HFFc6 (cell line): ENCODE results near the gene OR2A2. TPM values are rescaled to one million over a fixed set of nuclear protein-coding genes. Genes with fewer than 3 reads are reported as not detected.
"Not testable (repeated sequence)": the region's sequence is repeated elsewhere in the genome, so short reads cannot be mapped to it uniquely, and the experiment has no call there.

Experiments
- DNase-seq: peaks from one replicate; pipeline ENCODE4 v3.0.0-alpha.2; 2018
- H3K27ac Mint-ChIP-seq: 2 replicates; pipeline ENCODE4 v1.8.0; 2020; ENCODE audit warnings: mild to moderate bottlenecking, mixed read lengths
- H3K27me3 Mint-ChIP-seq: 2 replicates; pipeline ENCODE4 v1.8.0; 2021; ENCODE audit warnings: mild to moderate bottlenecking, moderate library complexity, mixed read lengths; ENCODE audit not compliant: insufficient read depth
- H3K36me3 Mint-ChIP-seq: 2 replicates; pipeline ENCODE4 v1.8.0; 2021; ENCODE audit warnings: low read depth, mixed read lengths
- H3K4me1 Mint-ChIP-seq: 2 replicates; pipeline ENCODE4 v1.8.0; 2020; ENCODE audit warnings: low read depth, mixed read lengths
- H3K4me3 Mint-ChIP-seq: 2 replicates; pipeline ENCODE4 v1.8.0; 2020; ENCODE audit warnings: mild to moderate bottlenecking, moderate library complexity, mixed read lengths
- H3K9me3 Mint-ChIP-seq: 2 replicates; pipeline ENCODE4 v1.8.0; 2020; ENCODE audit warnings: mild to moderate bottlenecking, mixed read lengths
- total RNA-seq, 6 experiments: library from RNA; stranded (reverse); fragmentation: NEBNext Ultra II Directional; extraction: Animal tissue kit (Norgen Biotek cat#: 25700); gene quantifications; 2 replicates in 1 of 6; 3 replicates in 5 of 6; pipeline ENCODE4 v1.2.3, GENCODE V29; 2021
- TF ChIP-seq, protein P1 (sequence below): fragments of 200-600 bp; sonication (generic); IDR thresholded peaks from 2 replicates; pipeline ENCODE4 v1.5.0; 2021; ENCODE audit warnings: antibody characterized with exemption, mild to moderate bottlenecking

Gene OR2A2
- total RNA-seq, 6 experiments from 2014 or later: not detected

DNA sequence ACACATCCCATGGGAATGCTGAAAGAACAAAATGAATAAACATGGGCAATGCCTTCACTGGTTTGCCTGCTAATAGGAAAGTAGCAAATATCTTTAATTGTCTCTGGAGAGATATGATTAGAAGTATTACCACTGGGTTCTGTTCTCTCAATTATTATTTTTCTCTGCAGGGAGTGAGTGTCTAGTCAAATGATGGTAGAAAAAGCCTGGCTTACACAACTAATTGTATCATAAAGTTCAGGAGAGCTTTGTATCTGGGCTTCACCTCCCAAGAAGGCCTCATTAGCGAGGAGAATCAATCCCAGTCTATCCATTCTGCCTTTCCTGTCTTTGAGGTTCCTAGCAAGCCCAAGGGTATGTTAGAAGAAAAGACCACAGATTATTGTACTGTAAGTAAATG, 13.5 kb downstream of the OR2A2 start, which contains the start of gene OR2A14:
OR2A14 (plus strand) TSS at position 301 of the 400 bp plus-strand sequence. CDS start 5,937 bp downstream, outside the sequence.
- DNase-seq: no peak
- Mint-ChIP-seq H3K9me3 (no peaks in the 10 kb centered on the region), H3K27me3 (peaks cover 5% of the 10 kb centered on the region; the same call in 1 of the 2 replicates), H3K4me3 (no peak within 1 kb of the TSS), H3K4me1 (no peaks in the 10 kb centered on the region), H3K36me3 (no peaks in the 10 kb centered on the region), H3K27ac (no peak within 1 kb of the TSS)
- TF ChIP-seq, protein P1, sequence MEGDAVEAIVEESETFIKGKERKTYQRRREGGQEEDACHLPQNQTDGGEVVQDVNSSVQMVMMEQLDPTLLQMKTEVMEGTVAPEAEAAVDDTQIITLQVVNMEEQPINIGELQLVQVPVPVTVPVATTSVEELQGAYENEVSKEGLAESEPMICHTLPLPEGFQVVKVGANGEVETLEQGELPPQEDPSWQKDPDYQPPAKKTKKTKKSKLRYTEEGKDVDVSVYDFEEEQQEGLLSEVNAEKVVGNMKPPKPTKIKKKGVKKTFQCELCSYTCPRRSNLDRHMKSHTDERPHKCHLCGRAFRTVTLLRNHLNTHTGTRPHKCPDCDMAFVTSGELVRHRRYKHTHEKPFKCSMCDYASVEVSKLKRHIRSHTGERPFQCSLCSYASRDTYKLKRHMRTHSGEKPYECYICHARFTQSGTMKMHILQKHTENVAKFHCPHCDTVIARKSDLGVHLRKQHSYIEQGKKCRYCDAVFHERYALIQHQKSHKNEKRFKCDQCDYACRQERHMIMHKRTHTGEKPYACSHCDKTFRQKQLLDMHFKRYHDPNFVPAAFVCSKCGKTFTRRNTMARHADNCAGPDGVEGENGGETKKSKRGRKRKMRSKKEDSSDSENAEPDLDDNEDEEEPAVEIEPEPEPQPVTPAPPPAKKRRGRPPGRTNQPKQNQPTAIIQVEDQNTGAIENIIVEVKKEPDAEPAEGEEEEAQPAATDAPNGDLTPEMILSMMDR: no peak

DNA sequence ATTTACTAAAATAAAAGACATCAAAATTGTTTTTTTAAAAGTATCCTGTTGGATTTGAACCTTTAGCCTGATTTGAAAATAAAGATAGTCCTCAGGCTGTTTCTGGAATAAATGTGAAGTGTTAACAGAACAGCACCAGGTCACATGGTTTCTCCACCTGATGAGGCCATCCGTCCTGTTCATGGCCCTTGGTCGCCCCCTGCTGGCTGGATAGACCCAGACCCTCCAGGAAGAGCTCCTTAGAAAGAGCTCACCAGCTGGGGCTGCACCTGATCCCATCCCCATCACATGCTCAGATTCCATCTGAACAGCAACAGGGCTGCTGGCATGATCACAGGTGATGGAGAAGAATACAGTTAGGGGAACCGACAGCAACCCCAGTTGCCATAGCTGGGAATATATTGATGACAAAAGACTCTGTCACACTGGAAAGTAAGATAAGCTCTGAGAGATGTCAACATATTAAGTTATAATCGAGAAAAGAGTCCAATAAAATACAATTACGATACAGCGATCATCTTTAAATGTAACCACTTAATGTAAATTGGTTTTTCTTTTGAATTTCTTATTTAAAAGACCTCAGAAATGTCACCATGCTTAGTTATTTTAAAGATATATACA, 18.4 kb downstream of the OR2A2 start:
- TF ChIP-seq, protein P1: peak; percentile 94
- no peak overlapping the region for H3K4me3 Mint-ChIP-seq
- no peak overlapping the region for H3K27ac Mint-ChIP-seq
- peak; percentile 65 for DNase-seq
- no peaks in the 10 kb centered on the region for H3K36me3 Mint-ChIP-seq
- H3K4me1 Mint-ChIP-seq: no peaks in the 10 kb centered on the region
- peaks cover 5% of the 10 kb centered on the region for H3K27me3 Mint-ChIP-seq
- H3K9me3 Mint-ChIP-seq: no peaks in the 10 kb centered on the region

DNA sequence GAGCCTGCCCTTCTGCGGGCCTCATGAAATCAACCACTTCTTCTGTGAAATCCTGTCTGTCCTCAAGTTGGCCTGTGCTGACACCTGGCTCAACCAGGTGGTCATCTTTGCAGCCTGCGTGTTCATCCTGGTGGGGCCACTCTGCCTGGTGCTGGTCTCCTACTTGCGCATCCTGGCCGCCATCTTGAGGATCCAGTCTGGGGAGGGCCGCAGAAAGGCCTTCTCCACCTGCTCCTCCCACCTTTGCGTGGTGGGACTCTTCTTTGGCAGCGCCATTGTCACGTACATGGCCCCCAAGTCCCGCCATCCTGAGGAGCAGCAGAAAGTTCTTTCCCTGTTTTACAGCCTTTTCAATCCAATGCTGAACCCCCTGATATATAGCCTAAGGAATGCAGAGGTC, 20.2 kb downstream of the OR2A2 start:
- H3K36me3 Mint-ChIP-seq, H3K4me3 Mint-ChIP-seq, DNase-seq, H3K27me3 Mint-ChIP-seq, H3K4me1 Mint-ChIP-seq, H3K27ac Mint-ChIP-seq, H3K9me3 Mint-ChIP-seq: not testable (repeated sequence)

DNA sequence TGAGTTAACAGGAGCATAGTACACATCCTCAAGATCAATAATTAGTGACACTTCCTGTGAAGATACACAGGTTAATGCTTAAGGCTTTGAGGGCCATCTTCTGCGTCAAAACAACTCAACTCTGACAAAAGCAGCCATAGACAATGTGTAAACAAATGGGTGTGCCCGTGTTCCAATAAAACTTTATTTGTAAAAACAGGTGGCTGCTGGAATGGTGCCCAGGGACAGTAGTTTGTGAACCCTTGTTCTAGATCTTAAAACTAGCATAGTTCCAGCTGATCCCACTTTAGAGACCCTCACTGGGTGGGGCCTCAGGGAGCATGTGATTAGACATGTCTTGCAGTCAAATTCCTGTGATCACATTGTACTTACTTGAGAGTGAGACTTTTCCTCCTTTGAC, 21.3 kb downstream of the OR2A2 start:
- no peak overlapping the region for H3K27ac Mint-ChIP-seq
- no peaks in the 10 kb centered on the region for H3K36me3 Mint-ChIP-seq
- H3K4me3 Mint-ChIP-seq: no peak overlapping the region
- peaks cover 5% of the 10 kb centered on the region for H3K27me3 Mint-ChIP-seq
- no peaks in the 10 kb centered on the region for H3K4me1 Mint-ChIP-seq
- TF ChIP-seq, protein P1: no peak
- DNase-seq: no peak
- H3K9me3 Mint-ChIP-seq: no peaks in the 10 kb centered on the region

DNA sequence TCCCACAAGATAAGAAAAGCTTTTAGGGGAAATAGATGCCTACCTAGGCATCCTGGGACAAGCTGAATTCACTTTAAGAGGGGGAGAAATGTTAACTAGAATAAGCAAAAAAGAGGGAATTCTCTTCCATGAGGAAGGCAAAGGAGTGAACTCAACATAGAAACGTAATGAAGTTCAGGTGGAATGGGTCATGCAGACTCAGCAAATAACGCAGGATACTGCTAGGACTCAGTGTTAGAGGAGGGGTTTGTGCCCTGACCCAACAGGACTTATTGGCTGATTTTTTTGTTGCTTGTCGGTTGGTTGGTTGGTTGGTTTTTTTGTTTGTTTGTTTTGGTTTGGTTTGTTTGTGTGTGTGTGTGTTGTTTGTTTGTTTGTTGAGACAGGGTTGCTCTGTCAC, 22.9 kb downstream of the OR2A2 start:
- no peaks in the 10 kb centered on the region for H3K36me3 Mint-ChIP-seq
- DNase-seq: no peak
- H3K27me3 Mint-ChIP-seq: peaks cover 1% of the 10 kb centered on the region
- no peak overlapping the region for H3K4me3 Mint-ChIP-seq
- H3K27ac Mint-ChIP-seq: no peak overlapping the region
- H3K9me3 Mint-ChIP-seq: no peaks in the 10 kb centered on the region
- TF ChIP-seq, protein P1: no peak
- H3K4me1 Mint-ChIP-seq: no peaks in the 10 kb centered on the region

DNA sequence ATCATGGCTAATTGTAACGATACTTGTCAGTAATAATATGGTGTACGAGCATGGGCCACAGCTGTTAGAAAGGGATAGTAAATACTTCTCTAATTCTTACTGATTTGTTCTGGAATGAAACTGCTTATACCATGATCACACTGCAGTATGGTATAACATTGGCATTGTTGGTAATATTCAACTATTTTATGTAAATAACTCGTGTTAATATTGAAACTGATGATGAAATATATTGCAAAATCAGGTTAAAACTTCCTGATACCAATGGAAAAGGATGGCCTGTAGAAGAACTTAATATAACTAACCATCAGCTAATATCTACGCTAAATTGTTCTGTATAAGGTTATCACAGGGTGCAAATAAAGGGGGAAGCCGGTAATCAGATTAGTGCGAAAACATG, 23.9 kb downstream of the OR2A2 start:
- Mint-ChIP-seq H3K36me3 (no peaks in the 10 kb centered on the region), H3K27me3 (no peaks in the 10 kb centered on the region; the same call in 1 of the 2 replicates), H3K4me1 (no peaks in the 10 kb centered on the region), H3K9me3 (no peaks in the 10 kb centered on the region), H3K27ac (no peak overlapping the region), H3K4me3 (no peak overlapping the region)
- TF ChIP-seq, protein P1: no peak
- no peak for DNase-seq
